Vagina (tissue), 2 donors: ENCODE data around the gene MASP1. TPM values are rescaled to one million over a fixed set of nuclear protein-coding genes. Genes with fewer than 3 reads are reported as not detected.

Experiments
- DNase-seq, 2 donors: peaks; one replicate each; pipeline ENCODE4 v3.0.0-alpha.2; 2017; ENCODE audit errors: extremely low spot score in 2 of 2
- H3K27ac ChIP-seq: fragments of 200-600 bp; sonication (generic); one replicate; pipeline ENCODE4 v1.5.1; 2019
- H3K27me3 ChIP-seq: fragments of 200-600 bp; sonication (generic); one replicate; pipeline ENCODE4 v1.5.1; 2019
- H3K36me3 ChIP-seq, 2 donors: fragments of 200-600 bp; sonication (generic); one replicate each; pipeline ENCODE4 v1.5.1; 2017 to 2019
- H3K4me1 ChIP-seq: fragments of 200-600 bp; sonication (generic); one replicate; pipeline ENCODE4 v1.5.1; 2019
- H3K4me3 ChIP-seq, 2 donors: fragments of 200-600 bp; sonication (generic); 1 replicate in 1 of 2; 2 replicates in 1 of 2; pipeline ENCODE4 v1.5.1; 2016 to 2019
- H3K9me3 ChIP-seq: fragments of 200-600 bp; sonication (generic); one replicate; pipeline ENCODE4 v1.5.1; 2019
- POLR2A ChIP-seq, 2 donors: fragments of 450-650 bp; IDR thresholded peaks; one replicate each; pipeline ENCODE4 v1.6.1; 2017; ENCODE audit warnings: antibody characterized with exemption in 2 of 2, mild to moderate bottlenecking in 2 of 2, moderate library complexity in 2 of 2
- POLR2AphosphoS5 ChIP-seq, 2 donors: sonication (generic); formaldehyde crosslinking; IDR thresholded peaks; one replicate each; pipeline ENCODE4 v1.9.0; 2017; ENCODE audit warnings: antibody characterized with exemption in 2 of 2, mild to moderate bottlenecking in 2 of 2, low read depth in 1 of 2; ENCODE audit not compliant: insufficient read depth in 1 of 2
- intact Hi-C: fragments of 100-400 bp; cut with DNase I; formaldehyde crosslinking; loops from one replicate; pipeline ENCODE4 v1.15.1; 2023
- total RNA-seq: library from RNA; depleted of rRNA; stranded (reverse); fragments of >200 nt; gene quantifications from one replicate; pipeline ENCODE4 v1.2.3, GENCODE V29; 2016
- TF ChIP-seq, protein P1 (sequence below), 3 experiments: fragments of 450-650 bp in 2 of 3; fragments of 200-600 bp in 1 of 3; sonication (generic) in 1 of 3; IDR thresholded peaks; one replicate each; pipeline ENCODE4 v1.5.1; 2017 to 2019; ENCODE audit warnings: antibody characterized with exemption in 3 of 3, mild to moderate bottlenecking in 2 of 3, moderate library complexity in 2 of 3

MASP1 gene
- total RNA-seq, 1 donor from 2014 or later: 172 TPM

GRCh38 chr3:187296911-187297310 is 5.4 kb upstream of the MASP1 start:
- Histone ChIP-seq H3K36me3 (no peaks in the 10 kb centered on the region), H3K9me3 (no peaks in the 10 kb centered on the region), H3K4me1 (peaks cover 5% of the 10 kb centered on the region), H3K27ac (no peak overlapping the region), H3K4me3 (no peak overlapping the region), H3K27me3 (no peaks in the 10 kb centered on the region)
- intact Hi-C loops: no loop called here
- TF ChIP-seq POLR2AphosphoS5 (IDR thresholded peaks at IDR 0.05; ENCODE audit: insufficient read depth in 1 of 2, low read depth in 1 of 2) (no peak), POLR2A (IDR thresholded peaks at IDR 0.05) (no peak)
- TF ChIP-seq, protein P1, sequence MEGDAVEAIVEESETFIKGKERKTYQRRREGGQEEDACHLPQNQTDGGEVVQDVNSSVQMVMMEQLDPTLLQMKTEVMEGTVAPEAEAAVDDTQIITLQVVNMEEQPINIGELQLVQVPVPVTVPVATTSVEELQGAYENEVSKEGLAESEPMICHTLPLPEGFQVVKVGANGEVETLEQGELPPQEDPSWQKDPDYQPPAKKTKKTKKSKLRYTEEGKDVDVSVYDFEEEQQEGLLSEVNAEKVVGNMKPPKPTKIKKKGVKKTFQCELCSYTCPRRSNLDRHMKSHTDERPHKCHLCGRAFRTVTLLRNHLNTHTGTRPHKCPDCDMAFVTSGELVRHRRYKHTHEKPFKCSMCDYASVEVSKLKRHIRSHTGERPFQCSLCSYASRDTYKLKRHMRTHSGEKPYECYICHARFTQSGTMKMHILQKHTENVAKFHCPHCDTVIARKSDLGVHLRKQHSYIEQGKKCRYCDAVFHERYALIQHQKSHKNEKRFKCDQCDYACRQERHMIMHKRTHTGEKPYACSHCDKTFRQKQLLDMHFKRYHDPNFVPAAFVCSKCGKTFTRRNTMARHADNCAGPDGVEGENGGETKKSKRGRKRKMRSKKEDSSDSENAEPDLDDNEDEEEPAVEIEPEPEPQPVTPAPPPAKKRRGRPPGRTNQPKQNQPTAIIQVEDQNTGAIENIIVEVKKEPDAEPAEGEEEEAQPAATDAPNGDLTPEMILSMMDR (IDR thresholded peaks at IDR 0.05): no peak
- DNase-seq: no peak

DNA sequence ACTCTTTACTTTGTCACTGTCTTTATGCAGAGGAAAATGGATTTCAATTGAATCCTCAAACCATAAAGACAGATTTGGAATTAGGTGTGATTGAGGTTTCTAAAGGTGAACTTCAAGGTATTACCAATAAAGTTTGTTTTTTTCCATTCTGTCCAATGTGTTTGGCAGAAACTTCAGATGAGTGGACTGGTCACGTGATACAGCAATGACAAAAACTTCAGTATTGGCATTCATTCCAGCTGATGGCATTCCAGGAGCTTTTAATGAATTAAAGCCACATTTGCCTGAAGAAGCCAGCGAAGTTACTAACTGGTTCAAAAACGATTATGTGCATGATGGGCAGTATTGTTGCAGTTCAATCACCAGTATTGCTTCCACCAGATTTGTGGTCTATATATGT is 4.5 kb upstream of the MASP1 start:
- Histone ChIP-seq H3K4me1 (peaks cover 5% of the 10 kb centered on the region), H3K4me3 (no peak overlapping the region), H3K27ac (peak overlapping the region; percentile 4), H3K27me3 (no peaks in the 10 kb centered on the region), H3K36me3 (no peaks in the 10 kb centered on the region), H3K9me3 (no peaks in the 10 kb centered on the region)
- TF ChIP-seq POLR2A (IDR thresholded peaks at IDR 0.05): no peak
- TF ChIP-seq POLR2AphosphoS5 (IDR thresholded peaks at IDR 0.05; ENCODE audit: insufficient read depth in 1 of 2, low read depth in 1 of 2): no peak
- TF ChIP-seq, protein P1 (IDR thresholded peaks at IDR 0.05): no peak
- intact Hi-C loops: no loop called here
- DNase-seq: no peak

DNA sequence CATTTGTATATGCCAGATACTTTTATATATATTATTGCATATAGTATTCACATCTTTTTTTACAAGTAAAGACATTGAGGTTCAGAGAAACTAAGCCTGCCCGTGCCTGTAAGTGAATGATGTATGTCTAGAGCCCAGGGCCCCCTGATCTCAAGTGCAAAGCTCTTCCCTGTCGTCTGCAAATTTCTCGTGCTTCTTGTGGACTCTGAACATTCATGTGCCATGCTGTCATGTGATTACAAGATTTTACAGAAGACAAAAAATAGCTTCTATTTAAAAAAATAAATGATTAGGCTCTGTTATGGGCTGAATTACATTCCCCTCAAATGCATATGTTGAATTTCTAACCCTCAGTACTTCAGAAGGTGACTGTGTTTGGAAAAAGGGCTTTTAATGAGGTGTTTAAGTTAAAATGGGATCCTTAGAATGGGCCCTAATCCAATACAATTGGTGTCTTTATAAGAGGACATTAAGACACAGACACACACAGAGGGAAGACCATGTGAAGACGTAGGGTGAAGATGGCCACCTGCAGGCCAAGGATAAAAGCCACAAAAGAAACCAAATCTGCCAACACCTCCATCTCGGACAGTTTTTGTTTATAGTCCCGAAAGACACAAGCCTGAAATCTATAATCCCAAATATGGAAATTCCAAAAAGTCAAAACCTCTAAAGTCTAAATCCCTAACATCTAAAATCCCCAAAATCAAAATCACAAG is 3.9 kb upstream of the MASP1 start:
- TF ChIP-seq, protein P1 (IDR thresholded peaks at IDR 0.05): peak in 1 of 3 experiments; percentile 17
- TF ChIP-seq POLR2AphosphoS5 (IDR thresholded peaks at IDR 0.05; ENCODE audit: insufficient read depth in 1 of 2, low read depth in 1 of 2): no peak
- TF ChIP-seq POLR2A (IDR thresholded peaks at IDR 0.05): no peak
- Histone ChIP-seq H3K9me3 (no peaks in the 10 kb centered on the region), H3K27ac (peak overlapping the region; percentile 89), H3K27me3 (no peaks in the 10 kb centered on the region), H3K4me1 (peaks cover 5% of the 10 kb centered on the region), H3K36me3 (no peaks in the 10 kb centered on the region), H3K4me3 (no peak overlapping the region)
- no peak for DNase-seq
- intact Hi-C loops: no loop called here

- no peaks in the 10 kb centered on the region for H3K27me3 ChIP-seq
- H3K36me3 ChIP-seq: no peaks in the 10 kb centered on the region
- H3K4me3 ChIP-seq: peak overlapping the region; percentile 51 to 57
- TF ChIP-seq POLR2A (IDR thresholded peaks at IDR 0.05) (no peak), POLR2AphosphoS5 (IDR thresholded peaks at IDR 0.05; ENCODE audit: insufficient read depth in 1 of 2, low read depth in 1 of 2) (peak in 1 of 2 donors; percentile 18)
- intact Hi-C loops: no loop called here
- peaks cover 5% of the 10 kb centered on the region for H3K4me1 ChIP-seq
- H3K9me3 ChIP-seq: no peaks in the 10 kb centered on the region
- peak overlapping the region; percentile 89 for H3K27ac ChIP-seq
- no peak for DNase-seq
Observed at GRCh38 chr3:187293516-187294430, 2.2 kb upstream of the MASP1 start.

- H3K27me3 ChIP-seq: no peaks in the 10 kb centered on the region
- H3K4me3 ChIP-seq: peak overlapping the region; percentile 51 to 57
- no peaks in the 10 kb centered on the region for H3K9me3 ChIP-seq
- H3K36me3 ChIP-seq: no peaks in the 10 kb centered on the region
- H3K4me1 ChIP-seq: peaks cover 5% of the 10 kb centered on the region
- H3K27ac ChIP-seq: peak overlapping the region; percentile 89
- DNase-seq: no peak
- intact Hi-C loops: no loop called here
- TF ChIP-seq POLR2A (IDR thresholded peaks at IDR 0.05) (no peak), POLR2AphosphoS5 (IDR thresholded peaks at IDR 0.05; ENCODE audit: insufficient read depth in 1 of 2, low read depth in 1 of 2) (no peak)
- TF ChIP-seq, protein P1 (IDR thresholded peaks at IDR 0.05): no peak
Observed at GRCh38 chr3:187292631-187293515, 1.3 kb upstream of the MASP1 start.
